Activated T-helper 1 cell treated with anti-CD3 and anti-CD28 coated beads, Interleukin-2, amount 50 U/mL, for 16 hours (primary cell): Measurements from ENCODE around the gene PDE6H.

Experiments
- DNase-seq, 2 donors: peaks; one replicate each; pipeline ENCODE4 v3.0.0-alpha.2; 2020; ENCODE audit warnings: low read depth in 1 of 2, low spot score in 1 of 2

Gene PDE6H

GRCh38 chr12:14999695-15000365, 27.0 kb downstream of the PDE6H start:
- no peak for DNase-seq

- DNase-seq: no peak
Measured at GRCh38 chr12:15000575-15000974, 27.7 kb downstream of the PDE6H start.

GRCh38 chr12:15001733-15002382, 29.0 kb downstream of the PDE6H start:
- DNase-seq: no peak

- no peak for DNase-seq
Measured at GRCh38 chr12:15004421-15004820, 31.6 kb downstream of the PDE6H start.

GRCh38 chr12:15005064-15005463, 32.2 kb downstream of the PDE6H start:
- DNase-seq: no peak

- no peak for DNase-seq
Measured at GRCh38 chr12:15007551-15007950, 34.7 kb downstream of the PDE6H start.

- DNase-seq: no peak
Measured at GRCh38 chr12:15011162-15011561, 38.3 kb downstream of the PDE6H start.

- no peak for DNase-seq
Measured at GRCh38 chr12:15013634-15014179, 40.9 kb downstream of the PDE6H start.

- no peak for DNase-seq
Measured at GRCh38 chr12:15014708-15015107, 41.9 kb downstream of the PDE6H start.

- DNase-seq: no peak
Measured at GRCh38 chr12:15015121-15015520, 42.3 kb downstream of the PDE6H start.

GRCh38 chr12:15020156-15020555, 47.3 kb downstream of the PDE6H start:
- DNase-seq: no peak
